Spleen (tissue), 11 donors: ENCODE data around the gene ADARB2. TPM values are rescaled to one million over a fixed set of nuclear protein-coding genes. Genes with fewer than 3 reads are reported as not detected.

ENCODE experiments used
- DNase-seq: peaks from one replicate; pipeline ENCODE4 v3.0.0-alpha.2; 2020
- H3K27ac ChIP-seq, 8 donors: fragments of 200-600 bp; sonication (generic) in 7 of 8; 1 replicate in 4 of 8; 2 replicates in 4 of 8; pipeline versions ENCODE4 v1.5.0 to v1.8.0; 2016 to 2021; ENCODE audit warnings: inconsistent platforms in 4 of 8, mild to moderate bottlenecking in 4 of 8, moderate library complexity in 1 of 8
- H3K27me3 ChIP-seq, 7 donors: fragments of 200-600 bp; sonication (generic) in 6 of 7; replicated peaks in 1 of 7; 1 replicate in 4 of 7; 2 replicates in 3 of 7; pipeline versions ENCODE4 v1.5.0 to v1.8.0; 2016 to 2021; ENCODE audit warnings: inconsistent platforms in 3 of 7, mild to moderate bottlenecking in 1 of 7
- H3K36me3 ChIP-seq, 6 donors: fragments of 200-600 bp; sonication (generic) in 5 of 6; 1 replicate in 4 of 6; 2 replicates in 2 of 6; pipeline versions ENCODE4 v1.5.0 to v1.8.0; 2016 to 2021; ENCODE audit warnings: inconsistent platforms in 2 of 6
- H3K4me1 ChIP-seq, 6 donors: fragments of 200-600 bp; sonication (generic) in 5 of 6; 1 replicate in 3 of 6; 2 replicates in 3 of 6; pipeline versions ENCODE4 v1.5.0 to v1.8.0; 2016 to 2021; ENCODE audit warnings: inconsistent platforms in 3 of 6
- H3K4me3 ChIP-seq, 8 donors: fragments of 200-600 bp; sonication (generic) in 7 of 8; 1 replicate in 4 of 8; 2 replicates in 4 of 8; pipeline versions ENCODE4 v1.5.0 to v1.8.0; 2016 to 2021; ENCODE audit warnings: inconsistent platforms in 4 of 8, mild to moderate bottlenecking in 4 of 8, moderate library complexity in 2 of 8
- H3K9me3 ChIP-seq, 8 donors: fragments of 200-600 bp; sonication (generic) in 7 of 8; 1 replicate in 4 of 8; 2 replicates in 4 of 8; pipeline versions ENCODE4 v1.5.0 to v1.8.0; 2016 to 2021; ENCODE audit warnings: inconsistent platforms in 4 of 8
- CTCF ChIP-seq, 11 experiments: fragments of 200-600 bp in 7 of 11; fragments of 450-650 bp in 4 of 11; sonication (generic) in 4 of 11; IDR thresholded peaks in 8 of 11; conservative IDR thresholded peaks in 3 of 11; 1 replicate in 7 of 11; 2 replicates in 4 of 11; pipeline versions ENCODE4 v1.4.0 to v1.8.0; 2016 to 2021; ENCODE audit warnings: antibody characterized with exemption in 11 of 11, inconsistent platforms in 4 of 11, mild to moderate bottlenecking in 1 of 11
- POLR2A ChIP-seq, 3 donors: fragments of 450-650 bp; IDR thresholded peaks; one replicate each; pipeline ENCODE4 v1.5.1; 2017; ENCODE audit warnings: antibody characterized with exemption in 3 of 3, mild to moderate bottlenecking in 1 of 3
- POLR2AphosphoS5 ChIP-seq, 3 donors: sonication (generic); formaldehyde crosslinking; IDR thresholded peaks; one replicate each; pipeline ENCODE4 v1.5.1; 2017; ENCODE audit warnings: antibody characterized with exemption in 3 of 3
- WGBS, 5 donors: extraction: QIAGEN DNeasy Blood & Tissue Kit in 3 of 5; methylation state at CpG; one replicate each; pipeline versions ENCODE4 v1.1.5 to v1.1.7; 2013 to 2018; 5-methylcytosine and 5-hydroxymethylcytosine counted together
- intact Hi-C: fragments of 100-400 bp; cut with DNase I; formaldehyde crosslinking; loops from one replicate; pipeline ENCODE4 v1.15.0; 2023; ENCODE audit warnings: low total_unique reads
- polyA plus RNA-seq, 3 donors: library from polyadenylated mRNA; stranded (reverse); fragments of 200-250 nt; gene quantifications; one replicate each; pipeline ENCODE4 v1.2.1, GENCODE V29; 2013
- total RNA-seq, 7 donors: library from RNA; depleted of rRNA in 3 of 7; stranded (reverse); fragments of >200 nt in 3 of 7; fragmentation: NEBNext Ultra II Directional in 4 of 7; extraction: Animal tissue kit (Norgen Biotek cat#: 25700) in 4 of 7; gene quantifications; one replicate each; pipeline versions ENCODE4 v1.1.0 to v1.2.1, GENCODE V29; 2016 to 2021
- donor health status: healthy with polysubstance abuse.
- donor health status: DM: no; HTN: no; CAD: no; lungs with moderate emphysema.
- donor health status: DM: no; HTN: no; CAD: no.
- donor health status: Bipolar disorder and iron deficiency.
- donor health status: healthy.
- donor health status: DM: no; HTN: no; CAD: no.
- donor health status: DM: yes; HTN: yes; CAD: no.

Gene ADARB2
- total and polyA plus RNA-seq, 10 donors, result 0.05 to 8.1 (median 0.96) TPM

DNA sequence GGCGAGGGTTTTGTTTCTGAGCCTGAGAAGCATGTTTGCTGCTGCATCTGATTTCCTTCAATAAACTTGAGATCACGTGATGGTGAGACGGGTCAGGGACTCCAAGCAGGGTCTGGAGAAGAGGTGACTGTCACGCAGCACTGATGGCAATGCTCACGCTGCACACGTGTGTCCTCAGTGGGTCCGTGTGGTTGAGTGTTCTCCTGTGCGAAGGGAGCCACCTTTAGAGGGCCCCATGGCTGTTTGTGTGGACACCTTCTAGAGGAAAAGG, 580.8 kb downstream of the ADARB2 start:
- intact Hi-C loops, result no loop called here
- Histone ChIP-seq H3K4me1 (no peaks in the 10 kb centered on the region), H3K4me3 (no peak overlapping the region), H3K27ac (no peak overlapping the region), H3K27me3 (peaks cover 0 to 11% (median 0%) of the 10 kb centered on the region in 7 donors), H3K36me3 (no peaks in the 10 kb centered on the region), H3K9me3 (no peaks in the 10 kb centered on the region)
- no peak for DNase-seq
- 80 to 94% (median 88%) methylated on average over 5 to 8 of the region's 8 CpGs for WGBS, 5 donors
- no peak for TF ChIP-seq POLR2AphosphoS5 (IDR thresholded peaks at IDR 0.05)
- TF ChIP-seq CTCF (IDR thresholded peaks at IDR 0.05 in 8 of 11, conservative IDR thresholded peaks at IDR 0.05 in 3 of 11), result no peak
- TF ChIP-seq POLR2A (IDR thresholded peaks at IDR 0.05), result no peak

DNA sequence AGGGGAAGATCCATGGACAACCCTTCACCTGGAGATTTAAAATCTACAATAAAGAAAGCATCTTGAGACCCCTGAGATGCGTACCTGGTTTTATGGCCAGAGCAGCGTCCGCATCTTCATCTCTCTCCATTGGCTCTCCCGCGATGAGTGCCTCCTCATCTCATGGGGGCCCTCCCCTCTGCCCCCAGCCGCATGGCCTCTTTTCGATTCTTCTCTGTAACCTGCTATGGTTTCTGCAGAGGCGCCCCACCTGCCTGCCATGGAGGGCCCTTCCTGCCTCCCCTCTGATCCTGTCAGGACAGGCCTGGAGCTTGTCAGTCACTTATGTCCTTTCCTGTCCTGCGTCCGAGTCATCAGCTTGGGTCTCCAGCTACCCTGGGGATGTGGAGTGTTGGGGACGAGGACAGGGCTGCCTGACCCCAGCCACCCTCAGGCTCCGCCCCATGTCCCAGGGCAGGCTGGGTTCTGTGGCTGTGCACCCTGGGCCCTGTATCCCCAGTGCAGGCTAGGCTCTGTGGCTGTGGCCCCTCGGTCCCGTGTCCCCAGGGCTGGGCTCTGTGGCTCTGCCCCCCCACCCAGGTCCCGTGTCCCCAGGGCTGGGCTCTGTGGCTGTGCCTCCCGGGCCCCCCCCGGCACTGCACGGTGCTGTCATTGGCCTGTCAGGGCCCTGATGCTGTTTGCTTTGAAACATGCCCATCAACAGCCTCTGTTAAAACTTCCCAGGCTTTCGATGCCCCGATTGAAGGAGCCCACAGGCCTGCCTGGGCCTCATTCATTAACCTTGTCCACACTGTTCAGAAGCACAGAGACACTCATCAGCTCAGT, 581.3 kb downstream of the ADARB2 start:
- no peaks in the 10 kb centered on the region for H3K4me1 ChIP-seq
- H3K27ac ChIP-seq, result no peak overlapping the region
- H3K9me3 ChIP-seq, result no peaks in the 10 kb centered on the region
- H3K4me3 ChIP-seq, result no peak overlapping the region
- WGBS, 5 donors, result 86 to 92% (median 88%) methylated on average over 13 to 20 of the region's 20 CpGs
- no peaks in the 10 kb centered on the region for H3K36me3 ChIP-seq
- H3K27me3 ChIP-seq, result peaks cover 0 to 11% (median 0%) of the 10 kb centered on the region in 7 donors
- TF ChIP-seq POLR2A (IDR thresholded peaks at IDR 0.05) (no peak), CTCF (IDR thresholded peaks at IDR 0.05 in 8 of 11, conservative IDR thresholded peaks at IDR 0.05 in 3 of 11) (no peak), POLR2AphosphoS5 (IDR thresholded peaks at IDR 0.05) (no peak)
- no peak for DNase-seq
- intact Hi-C loops, result no loop called here

- no peaks in the 10 kb centered on the region for H3K36me3 ChIP-seq
- WGBS, 5 donors, result 68 to 83% (median 76%) methylated on average over 9 of the region's 9 CpGs
- H3K27ac ChIP-seq, result no peak overlapping the region
- TF ChIP-seq POLR2AphosphoS5 (IDR thresholded peaks at IDR 0.05) (no peak), POLR2A (IDR thresholded peaks at IDR 0.05) (no peak), CTCF (IDR thresholded peaks at IDR 0.05 in 8 of 11, conservative IDR thresholded peaks at IDR 0.05 in 3 of 11) (no peak)
- intact Hi-C loops, result no loop called here
- peaks cover 0 to 12% (median 0%) of the 10 kb centered on the region in 7 donors for H3K27me3 ChIP-seq
- no peaks in the 10 kb centered on the region for H3K9me3 ChIP-seq
- H3K4me1 ChIP-seq, result peaks cover 0 to 11% (median 0%) of the 10 kb centered on the region in 6 donors
- DNase-seq, result peak; percentile 44
- no peak overlapping the region for H3K4me3 ChIP-seq
These were observed 582.6 kb downstream of the ADARB2 start for GRCh38 chr10:1154531-1155295.

- H3K4me3 ChIP-seq, result no peak overlapping the region
- intact Hi-C loops, result no loop called here
- no peaks in the 10 kb centered on the region for H3K36me3 ChIP-seq
- no peak overlapping the region for H3K27ac ChIP-seq
- TF ChIP-seq POLR2A (IDR thresholded peaks at IDR 0.05) (no peak), CTCF (IDR thresholded peaks at IDR 0.05 in 8 of 11, conservative IDR thresholded peaks at IDR 0.05 in 3 of 11) (no peak), POLR2AphosphoS5 (IDR thresholded peaks at IDR 0.05) (no peak)
- 75 to 83% (median 78%) methylated on average over 17 to 20 of the region's 20 CpGs for WGBS, 5 donors
- DNase-seq, result peak; percentile 36
- H3K27me3 ChIP-seq, result peaks cover 0 to 12% (median 0%) of the 10 kb centered on the region in 7 donors
- no peaks in the 10 kb centered on the region for H3K9me3 ChIP-seq
- H3K4me1 ChIP-seq, result peaks cover 0 to 17% (median 2%) of the 10 kb centered on the region in 6 donors
These were observed 583.4 kb downstream of the ADARB2 start for GRCh38 chr10:1153805-1154351.
